ENCODE results near the gene CD226.
"Not testable (repeated sequence)": the region's sequence is repeated elsewhere in the genome, so short reads cannot be mapped to it uniquely, and the experiment has no call there.

CD226 gene

DNA sequence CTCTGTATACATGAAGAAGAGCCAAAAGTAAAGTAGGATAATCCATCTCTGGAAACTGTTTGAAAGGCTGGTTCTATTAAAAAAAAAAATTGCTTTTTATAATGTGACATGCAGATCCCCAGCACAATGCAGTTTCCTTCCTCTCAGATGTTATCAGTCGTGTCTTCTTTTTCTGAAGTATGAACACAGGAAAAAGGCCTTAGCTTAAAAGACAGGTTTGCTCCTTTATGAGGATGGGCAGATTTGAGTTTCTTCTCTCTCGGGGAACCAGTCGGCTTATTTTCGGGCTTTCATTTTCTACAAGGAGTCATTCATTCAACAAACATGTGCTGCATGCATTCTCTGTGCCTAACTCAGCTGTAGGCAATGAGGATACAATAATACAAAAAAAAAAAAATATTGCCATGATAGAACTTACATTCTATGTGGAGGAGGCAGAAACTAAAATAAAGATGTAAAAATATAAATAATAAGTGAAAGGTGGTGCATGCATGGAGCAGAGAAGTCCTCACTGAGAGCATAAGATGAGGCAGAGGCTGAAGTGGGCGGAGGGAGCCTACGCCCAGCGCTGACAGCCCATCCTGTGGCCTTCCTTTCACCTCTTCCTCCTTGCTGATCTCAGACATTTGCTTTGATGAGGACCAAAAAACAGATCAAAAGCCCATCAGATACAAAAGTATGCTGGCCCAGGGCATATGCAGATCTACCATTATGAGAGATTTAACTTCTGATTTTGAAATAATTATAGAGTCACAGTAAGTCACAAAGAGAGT is at the start of gene CD226:
Gene CD226, minus strand, starts transcription at position 513 of the 773 bp plus-strand sequence. Its CDS starts 467 bp downstream, at position 46.
- peak; percentile 80 for DNase-seq

DNA sequence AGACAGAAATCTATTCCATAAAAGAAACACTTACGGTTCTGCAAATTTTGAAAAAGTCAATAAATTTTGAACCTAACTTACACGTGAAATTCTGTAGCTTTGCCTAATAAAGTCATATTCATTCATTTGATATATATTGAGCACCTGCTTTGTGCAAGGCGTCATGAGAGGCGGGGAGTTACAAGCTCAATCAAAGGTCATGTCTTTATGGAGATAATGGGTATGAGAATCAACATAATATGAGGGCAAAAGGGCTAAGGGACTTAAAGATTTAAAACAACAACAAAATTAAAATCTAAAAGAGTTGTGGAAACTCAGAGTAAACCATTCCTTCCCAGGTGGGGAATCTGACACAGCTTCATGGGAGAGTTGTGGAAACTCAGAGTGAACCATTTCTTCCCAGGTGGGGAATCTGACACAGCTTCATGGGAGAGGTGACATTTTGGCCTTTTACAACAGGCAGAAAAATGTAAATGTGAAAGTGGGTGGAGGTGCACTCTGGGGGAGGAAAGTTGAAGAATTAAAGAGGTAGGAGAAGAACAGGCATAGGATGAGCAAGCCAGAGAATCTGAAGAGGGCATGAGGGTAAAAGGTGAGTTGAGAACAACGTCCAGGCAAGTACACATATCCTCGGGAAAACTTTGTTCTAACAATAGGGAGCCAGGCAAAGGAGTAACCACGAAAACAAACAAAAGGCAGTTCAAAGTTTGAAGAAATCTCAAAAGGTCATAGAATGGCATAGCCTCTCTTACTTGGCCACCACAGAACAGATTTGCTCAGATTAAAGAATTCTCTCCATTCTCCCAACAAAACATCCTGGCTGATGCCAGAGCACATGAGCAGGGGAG is 49.5 kb upstream of the CD226 start:
- DNase-seq, result no peak

DNA sequence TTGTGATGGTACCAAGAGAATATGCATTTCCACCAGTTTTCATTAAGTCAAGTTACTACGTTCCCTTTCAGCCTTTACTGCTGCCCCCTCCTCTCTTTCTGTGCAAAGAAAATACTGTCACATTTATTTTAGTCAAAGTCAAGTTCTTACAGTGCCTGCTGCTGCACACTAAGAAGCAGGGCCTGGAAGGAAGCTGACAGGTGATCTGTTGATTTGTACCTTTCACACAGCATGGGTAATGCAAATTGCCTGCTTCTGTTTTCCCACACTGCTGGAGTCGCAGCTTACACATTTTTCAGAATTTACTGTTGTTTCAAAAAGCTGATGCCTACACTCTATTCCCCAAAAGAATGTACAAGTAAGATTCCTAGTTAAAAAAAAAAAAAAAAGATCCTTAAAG is 48.7 kb upstream of the CD226 start:
- no peak for DNase-seq

DNA sequence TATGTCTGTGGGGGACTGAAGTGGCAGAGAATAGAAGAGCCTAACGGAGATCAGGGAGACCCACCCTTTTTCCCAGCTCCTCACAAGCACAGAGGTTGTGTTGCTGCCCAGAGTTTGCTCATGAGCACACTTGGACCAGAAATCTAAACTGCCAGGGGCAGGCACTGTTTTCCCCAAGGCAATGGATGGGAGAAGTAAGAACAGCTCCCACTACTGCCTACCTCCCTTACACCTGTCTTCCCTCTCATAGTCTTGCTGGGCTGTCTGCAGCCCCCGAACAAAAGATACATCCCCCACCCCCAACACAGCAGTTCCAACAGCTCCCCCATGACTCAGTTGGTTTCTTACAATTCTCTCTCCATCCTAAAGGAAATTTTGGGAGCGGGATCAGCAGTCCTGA is 48.1 kb upstream of the CD226 start:
- DNase-seq, result no peak

DNA sequence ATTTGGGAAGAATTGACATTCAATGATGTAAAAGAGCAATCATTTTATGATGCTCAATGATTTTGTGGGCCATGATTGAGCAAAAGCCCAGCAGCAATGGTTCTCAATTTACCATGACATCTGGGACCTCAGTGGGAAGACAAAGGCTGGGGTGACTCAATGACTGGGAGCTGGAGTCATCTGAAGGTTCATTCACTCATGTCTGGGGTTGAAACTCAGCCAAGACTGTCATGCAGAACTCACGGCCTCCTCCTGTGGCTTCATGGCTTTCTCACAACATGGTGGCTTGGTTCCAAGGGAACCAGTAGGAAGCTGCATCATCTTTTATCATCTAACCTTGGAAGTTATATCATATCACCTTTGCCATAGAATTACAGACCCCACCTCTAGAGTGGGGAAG is 45.1 kb upstream of the CD226 start:
- no peak for DNase-seq

DNA sequence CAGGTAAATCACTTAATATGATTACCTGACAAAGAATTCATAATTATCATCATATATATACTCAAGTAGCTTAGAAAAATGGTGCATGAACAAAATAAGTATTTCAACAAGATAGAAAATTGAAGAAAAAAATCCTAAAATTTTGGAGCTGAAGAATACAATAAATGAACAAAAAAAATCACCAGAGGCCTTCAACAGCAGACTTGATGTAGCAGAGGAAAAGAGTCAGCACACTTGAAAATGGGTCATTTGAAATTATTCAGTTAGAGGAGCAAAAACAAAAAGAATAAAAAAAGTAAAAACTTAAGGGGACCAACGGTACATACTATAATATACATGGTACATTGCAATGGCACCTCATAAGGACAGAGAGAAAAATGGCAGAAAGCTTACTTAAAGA is 40.2 kb upstream of the CD226 start:
- no peak for DNase-seq

DNA sequence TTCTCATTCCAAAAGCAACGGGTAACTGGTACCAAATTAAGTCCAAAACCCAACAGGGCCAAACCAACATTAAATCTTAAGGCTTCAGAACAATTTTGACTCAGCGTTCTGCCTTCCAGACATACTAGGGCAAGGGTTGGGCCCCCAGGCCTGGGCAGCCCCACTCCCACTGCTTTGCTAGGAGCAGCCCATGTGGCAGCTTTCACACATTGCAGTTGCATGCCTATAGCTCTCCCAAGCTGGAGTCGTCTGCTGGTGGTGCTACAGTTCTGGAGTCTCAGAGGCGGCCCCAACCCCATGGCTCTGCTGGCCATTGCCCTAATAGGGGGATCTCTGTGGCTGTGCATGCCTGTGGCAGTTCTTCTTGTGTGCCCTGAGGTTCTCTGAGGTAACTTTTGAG is 37.6 kb upstream of the CD226 start:
- no peak for DNase-seq

DNA sequence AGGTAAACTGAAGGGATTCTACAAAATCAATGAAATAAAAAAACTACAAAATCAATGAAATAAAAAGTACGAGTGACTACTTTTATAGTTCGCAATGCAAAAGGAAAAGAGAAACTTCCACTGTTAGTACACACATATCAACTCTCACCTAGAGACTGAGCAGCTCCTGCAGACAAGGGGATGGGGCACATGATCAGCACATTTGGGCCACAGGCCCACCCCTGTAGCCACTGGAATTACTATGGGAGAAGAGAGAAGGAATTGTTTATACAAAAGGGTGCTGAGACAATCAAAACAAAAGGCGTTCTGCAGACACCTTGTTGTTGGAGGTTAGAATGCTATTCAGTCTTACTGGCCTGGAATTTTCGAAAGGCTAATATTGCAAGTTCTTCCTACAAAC is 34.7 kb upstream of the CD226 start:
- no peak for DNase-seq

DNA sequence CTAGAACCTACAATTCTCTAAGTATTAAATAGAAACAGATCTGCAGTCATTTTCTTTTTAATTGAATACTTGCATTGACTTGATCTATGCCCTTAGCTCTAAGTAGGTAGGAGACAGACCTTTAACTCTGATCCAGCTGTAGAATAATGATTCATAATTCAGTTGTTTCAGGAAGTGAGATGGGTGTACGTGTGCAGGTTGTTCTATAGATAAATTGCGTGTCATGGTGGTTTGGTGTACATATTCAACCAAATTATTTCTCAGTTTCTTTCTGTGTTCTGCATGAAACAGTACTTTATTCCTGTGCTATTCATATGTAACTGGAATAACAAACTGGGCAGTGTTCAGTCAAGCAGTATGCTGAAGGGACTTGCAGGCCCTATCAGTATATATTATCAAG is 34.3 kb upstream of the CD226 start:
- no peak for DNase-seq

DNA sequence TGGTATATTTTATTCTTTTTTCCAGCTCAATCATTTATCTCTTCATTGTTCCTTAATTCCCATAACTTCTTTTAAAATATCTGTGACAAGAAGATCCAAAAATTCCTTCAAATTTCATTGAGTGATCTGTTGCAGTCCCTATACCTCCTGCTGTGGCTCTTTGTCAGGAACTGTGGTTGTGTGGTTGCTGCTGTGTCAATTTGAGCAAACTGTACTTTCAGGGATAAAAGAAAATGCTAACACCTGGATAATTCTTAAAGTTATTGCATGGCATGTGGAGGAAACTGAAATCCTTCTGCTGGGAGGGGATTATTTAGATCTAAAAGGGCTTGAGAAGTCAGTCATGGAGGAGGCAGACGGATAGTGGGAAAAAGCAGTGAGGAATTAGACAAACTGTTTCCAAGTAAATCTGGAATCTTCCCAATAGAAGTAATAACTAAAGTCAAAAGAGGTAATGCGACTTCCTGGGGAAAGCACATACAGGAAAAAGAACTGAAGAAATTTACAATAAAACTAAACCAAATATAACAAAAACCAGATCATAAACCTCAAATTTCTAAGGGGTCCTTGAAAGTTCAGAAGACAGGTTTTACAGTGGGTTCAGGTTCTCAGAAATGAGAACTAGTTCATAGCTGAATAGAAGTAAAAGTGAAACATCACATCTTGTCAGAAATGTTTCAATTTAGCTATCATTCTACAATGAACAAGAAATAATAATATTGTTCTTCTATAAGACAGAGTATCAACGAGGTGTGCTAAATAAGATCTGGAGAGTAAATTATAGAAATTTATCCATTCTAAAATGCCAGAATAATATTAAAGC is 33.5 kb upstream of the CD226 start:
- no peak for DNase-seq

DNA sequence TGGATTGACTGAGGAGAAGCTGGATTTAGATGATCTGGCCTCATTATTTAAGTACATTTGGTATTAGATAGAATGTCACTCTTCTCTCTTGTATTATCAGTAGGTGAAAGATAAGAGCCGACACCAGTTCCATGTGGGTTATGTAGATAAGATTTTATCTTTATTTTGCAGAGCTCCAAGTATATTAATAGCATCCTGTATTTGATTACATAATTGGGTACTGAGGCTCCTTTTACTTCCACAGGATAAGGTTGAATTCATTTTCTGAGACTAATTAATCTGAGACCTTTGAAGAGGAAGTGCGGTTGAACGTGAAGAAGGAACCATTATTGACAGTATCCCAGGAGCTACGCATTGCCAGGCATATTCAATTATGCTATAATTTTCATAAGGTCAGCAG is 32.8 kb upstream of the CD226 start:
- no peak for DNase-seq

DNA sequence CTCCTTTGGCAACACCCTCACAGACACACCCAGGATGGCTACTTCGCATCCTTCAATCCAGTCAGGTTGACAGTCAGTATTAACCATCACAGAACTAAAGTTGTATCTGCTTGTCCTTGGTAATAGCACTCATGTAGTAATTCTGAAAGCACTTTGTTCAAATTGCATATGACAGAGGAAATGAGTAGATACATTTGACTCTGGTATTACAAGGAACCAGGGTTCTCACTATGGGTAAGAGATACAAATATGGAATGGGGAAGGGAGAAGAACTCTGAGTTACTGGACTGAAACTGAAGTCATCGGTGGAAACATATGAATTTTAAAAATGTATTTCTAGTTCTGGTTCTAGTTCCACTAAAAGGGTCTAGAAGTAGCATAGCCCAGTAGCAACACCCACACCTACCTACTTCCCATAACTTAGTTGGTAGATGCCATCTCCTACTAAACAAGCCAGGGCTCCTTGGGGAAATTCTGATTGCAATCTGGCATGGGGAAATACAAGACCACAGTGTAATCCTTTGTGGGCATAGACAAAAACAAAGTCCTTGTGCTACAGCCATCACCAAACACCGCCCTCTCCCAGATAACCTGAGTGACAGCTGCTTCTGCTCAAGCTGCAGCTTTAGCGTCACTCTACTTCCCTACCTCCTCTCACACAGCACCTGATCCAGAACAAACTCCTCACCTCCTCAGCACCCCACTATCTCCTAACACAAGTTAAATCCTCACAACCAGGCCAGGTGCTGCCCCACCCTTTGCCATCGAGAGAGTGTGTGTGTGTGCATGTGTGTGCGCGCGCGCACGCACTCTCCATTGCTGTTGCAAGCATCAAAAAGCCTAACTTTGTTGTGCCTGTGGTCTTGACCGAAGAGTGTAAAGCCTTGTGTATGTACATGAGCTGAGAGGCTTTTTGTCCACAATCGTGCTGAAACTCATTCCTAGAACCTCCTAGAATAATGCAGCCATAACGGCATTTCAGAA is 31.4 kb upstream of the CD226 start:
- no peak for DNase-seq

DNA sequence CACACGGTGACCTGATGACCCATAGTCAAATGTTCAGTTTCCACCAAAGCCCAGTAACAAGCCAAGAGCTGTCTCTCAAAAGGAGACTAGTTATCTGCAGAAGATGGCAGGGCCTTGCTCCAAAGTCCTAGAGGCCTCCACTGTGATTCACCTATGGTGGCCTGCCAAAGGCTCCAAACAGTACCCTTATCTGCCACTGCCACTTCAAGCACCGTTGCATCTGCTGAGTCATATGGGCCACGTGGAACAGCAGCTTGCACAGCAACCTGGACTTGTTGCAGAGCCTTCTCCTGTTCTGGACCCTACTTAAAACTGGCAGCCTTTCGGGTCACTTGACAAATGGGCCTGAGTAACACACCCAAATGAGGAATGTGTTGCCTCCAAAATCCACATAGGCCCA is 27.6 kb upstream of the CD226 start:
- not testable (repeated sequence) for DNase-seq

DNA sequence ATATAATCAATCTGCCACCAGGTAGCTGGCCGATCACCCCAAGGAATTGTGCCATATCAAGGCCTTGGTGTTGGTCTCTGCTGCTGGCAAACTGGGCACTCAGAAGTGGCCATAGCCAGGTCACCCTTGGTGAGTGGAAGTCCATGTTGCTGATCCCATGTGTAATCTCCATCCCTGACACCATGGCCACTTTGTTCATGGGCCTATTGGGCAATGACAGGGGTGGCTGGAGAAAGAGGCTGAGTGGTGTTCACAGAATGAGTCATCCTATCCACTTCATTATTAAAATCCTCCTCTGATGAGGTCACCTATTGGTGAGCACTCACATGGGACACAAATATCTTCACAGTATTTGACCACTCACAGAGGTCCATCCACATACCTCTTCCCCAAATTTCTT is 26.7 kb upstream of the CD226 start:
- no peak for DNase-seq

DNA sequence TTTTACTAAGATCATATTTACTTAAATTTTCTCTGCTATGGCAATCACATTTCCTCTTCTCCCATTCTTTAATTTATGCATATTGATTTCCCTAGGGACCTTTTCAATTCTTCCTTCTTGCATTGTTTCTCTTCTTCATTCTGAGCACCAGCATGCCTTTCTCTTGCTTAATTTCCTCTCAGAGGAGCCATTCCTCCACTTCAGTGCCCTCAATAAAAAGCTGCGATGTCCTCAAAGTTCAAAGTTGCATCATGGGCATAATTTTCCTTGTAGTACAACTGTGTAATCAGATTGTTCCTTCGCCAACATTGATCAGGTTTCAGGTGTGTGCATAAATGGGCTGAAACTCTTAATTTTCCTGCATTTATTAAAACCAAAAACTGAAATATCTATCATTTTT is 21.8 kb upstream of the CD226 start:
- no peak for DNase-seq

DNA sequence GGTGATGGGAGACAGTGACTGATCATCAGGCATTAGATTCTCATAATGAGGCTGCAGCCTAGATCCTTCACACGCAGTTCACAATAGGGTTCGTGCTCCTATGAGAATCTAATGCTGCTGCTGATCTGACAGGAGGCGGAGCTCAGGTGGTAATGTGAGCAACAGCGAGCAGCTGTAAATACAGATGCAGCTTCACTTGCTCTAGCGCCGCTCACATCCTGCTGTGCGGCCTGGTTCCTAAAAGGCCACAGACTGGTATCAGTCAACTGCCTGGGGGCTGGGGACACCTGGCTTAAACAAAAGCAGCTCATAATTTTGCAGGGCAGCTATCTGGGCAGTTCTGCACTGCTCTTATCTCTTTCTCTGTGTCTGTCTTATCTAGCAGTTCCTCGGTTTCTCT is 20.4 kb upstream of the CD226 start:
- DNase-seq, result peak; percentile 74

DNA sequence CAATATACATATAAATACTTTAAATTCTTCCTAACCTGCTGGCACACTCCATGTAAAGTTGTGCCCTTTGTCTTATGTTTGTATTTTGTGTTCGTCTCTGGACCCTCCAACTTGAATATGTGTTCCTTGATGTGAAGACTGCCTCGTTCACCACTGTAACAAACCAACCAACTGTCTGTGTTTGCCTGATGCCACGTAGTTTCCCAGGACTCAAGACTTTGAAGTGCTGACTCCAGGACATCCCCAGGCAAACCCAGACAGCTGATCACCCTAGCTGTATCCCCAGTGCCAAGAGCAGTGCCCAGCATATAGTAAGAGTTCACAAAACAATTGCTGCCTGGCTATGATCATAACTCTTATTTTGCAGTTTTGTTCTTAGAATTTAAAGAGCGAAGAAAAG is 15.5 kb upstream of the CD226 start:
- DNase-seq, result no peak

DNA sequence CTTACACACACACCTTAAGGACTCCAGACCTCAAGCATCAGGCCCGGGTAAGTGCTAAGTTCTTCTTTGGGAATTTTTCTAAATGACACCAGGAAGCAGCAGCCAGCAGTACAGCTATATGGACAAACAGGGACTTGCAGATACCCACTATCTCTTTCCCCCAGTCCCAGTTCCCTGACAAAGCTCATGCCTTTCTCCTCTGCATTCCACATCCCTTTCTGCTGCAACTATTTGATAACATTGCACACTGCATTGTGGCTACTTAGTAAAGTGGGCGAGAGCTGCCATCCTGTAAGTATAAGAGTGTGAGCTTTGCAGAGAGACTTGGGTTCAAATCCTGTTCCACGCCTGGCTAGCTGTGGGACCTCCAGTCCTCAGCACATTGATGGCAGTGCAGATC is 14.0 kb upstream of the CD226 start:
- no peak for DNase-seq

DNA sequence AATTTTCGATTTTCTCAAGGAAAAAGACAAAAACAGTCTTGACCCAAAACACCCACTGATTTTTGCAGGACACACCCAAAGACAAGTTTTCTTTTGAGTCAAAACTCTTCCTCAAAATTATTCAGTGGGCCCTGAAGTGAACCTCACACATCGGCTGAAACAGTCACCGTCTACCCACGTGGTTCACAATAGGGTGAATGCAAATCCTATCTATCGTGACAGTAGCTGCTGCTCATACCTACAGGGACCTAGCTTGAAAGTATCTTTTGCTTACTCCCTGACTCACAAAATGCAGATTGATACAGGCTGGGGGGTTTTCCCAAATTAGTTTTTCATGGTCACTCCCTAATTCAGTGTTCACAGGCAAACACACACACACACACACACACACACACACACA is 10.7 kb upstream of the CD226 start:
- peak; percentile 78 for DNase-seq

DNA sequence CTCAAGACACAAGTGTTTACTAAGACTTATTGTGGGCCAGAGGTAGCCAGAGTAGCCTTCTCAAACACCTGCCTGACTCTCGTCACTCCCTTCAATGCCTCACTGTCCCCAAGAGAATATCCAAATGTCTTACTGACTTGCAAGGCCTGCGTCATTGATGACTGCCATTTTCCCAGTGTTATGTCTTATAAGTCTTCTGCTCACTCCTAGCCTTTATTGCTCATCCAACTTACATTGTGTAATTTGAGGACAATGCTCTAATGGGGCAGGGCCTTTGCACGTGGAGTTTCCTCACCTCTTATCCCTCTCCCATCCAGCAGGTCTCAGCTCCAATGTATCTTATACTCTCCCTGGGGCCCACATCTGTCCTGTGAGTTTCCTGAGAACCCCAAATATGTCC is 10.1 kb upstream of the CD226 start:
- DNase-seq, result no peak

DNA sequence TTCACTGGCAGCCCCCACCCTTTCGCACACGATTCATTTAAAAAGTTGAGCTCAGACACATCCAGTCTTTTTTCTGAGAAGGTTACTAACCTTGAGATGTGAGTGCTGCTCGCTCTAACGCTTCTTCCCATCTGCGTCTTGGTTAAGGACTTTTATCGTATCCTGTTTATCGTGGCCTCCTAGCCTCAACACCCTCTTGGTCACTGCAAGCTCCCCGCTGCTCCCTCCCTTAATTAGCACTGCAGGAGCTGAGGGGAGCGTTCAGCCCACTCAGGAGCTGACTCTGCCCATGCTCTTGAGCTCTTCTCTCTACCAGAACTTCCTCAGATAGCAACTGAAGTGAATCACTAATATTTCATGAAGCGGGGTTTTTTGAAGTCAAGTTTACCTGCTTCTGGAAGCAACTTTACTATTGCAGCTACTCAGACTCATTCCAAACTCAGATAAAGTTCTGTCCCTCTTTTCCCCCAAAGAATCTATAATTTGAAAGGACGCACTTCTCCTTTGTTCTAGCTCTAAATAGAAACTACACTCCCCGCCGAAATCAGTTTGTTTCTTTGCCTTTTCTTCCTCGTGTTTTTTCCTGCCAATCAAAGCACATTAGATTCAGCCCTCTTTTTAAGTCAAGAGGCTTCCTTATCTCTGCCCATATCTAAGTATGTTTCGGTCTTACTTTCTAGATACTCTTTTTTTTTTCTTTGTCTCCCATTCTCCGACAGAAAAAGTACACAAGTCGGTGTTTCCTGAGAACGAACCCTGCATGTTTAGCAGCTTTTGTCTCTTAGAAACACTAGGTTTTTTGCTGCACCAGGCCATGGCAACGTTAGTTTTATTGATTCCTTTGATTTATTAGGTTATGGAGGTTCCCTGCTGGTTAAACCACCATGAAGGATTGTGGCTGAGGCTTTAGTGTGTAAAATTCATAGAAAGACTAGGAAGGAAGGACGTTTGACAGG is 9.3 kb upstream of the CD226 start:
- peak; percentile 76 for DNase-seq
